HAP-1 (cell line): ENCODE measurements around the gene RBM10.

Experiments
- DNase-seq, 2 experiments: peaks; one replicate each; pipeline ENCODE4 v3.0.0-alpha.2; 2016 to 2020; ENCODE audit warnings: low spot score in 2 of 2
- H3K27me3 ChIP-seq: fragments of 250-450 bp; sonication (Bioruptor Pico); 2 replicates; pipeline ENCODE4 v1.5.1; 2020; ENCODE audit warnings: low read depth, mild to moderate bottlenecking, moderate library complexity
- H3K36me3 ChIP-seq: fragments of 250-450 bp; sonication (Bioruptor Pico); replicated peaks from 2 replicates; pipeline ENCODE4 v1.5.1; 2020; ENCODE audit warnings: mild to moderate bottlenecking
- H3K4me1 ChIP-seq: fragments of 250-450 bp; sonication (Bioruptor Pico); 2 replicates; pipeline ENCODE4 v1.5.1; 2020; ENCODE audit warnings: mild to moderate bottlenecking
- H3K4me3 ChIP-seq: fragments of 250-450 bp; sonication (Bioruptor Pico); 2 replicates; pipeline ENCODE4 v1.5.1; 2020; ENCODE audit warnings: mild to moderate bottlenecking, moderate library complexity
- H3K9me3 ChIP-seq: fragments of 250-450 bp; sonication (Bioruptor Pico); 2 replicates; pipeline ENCODE4 v1.5.1; 2020; ENCODE audit warnings: mild to moderate bottlenecking, moderate library complexity
- in situ Hi-C: fragments of 300-500 bp; cut with MboI; formaldehyde crosslinking; loops from 3 replicates; pipeline ENCODE4 v1.14.3; 2020; ENCODE audit warnings: low sequenced_read_pairs, inconsistent platforms, mixed read lengths

Gene RBM10

DNA sequence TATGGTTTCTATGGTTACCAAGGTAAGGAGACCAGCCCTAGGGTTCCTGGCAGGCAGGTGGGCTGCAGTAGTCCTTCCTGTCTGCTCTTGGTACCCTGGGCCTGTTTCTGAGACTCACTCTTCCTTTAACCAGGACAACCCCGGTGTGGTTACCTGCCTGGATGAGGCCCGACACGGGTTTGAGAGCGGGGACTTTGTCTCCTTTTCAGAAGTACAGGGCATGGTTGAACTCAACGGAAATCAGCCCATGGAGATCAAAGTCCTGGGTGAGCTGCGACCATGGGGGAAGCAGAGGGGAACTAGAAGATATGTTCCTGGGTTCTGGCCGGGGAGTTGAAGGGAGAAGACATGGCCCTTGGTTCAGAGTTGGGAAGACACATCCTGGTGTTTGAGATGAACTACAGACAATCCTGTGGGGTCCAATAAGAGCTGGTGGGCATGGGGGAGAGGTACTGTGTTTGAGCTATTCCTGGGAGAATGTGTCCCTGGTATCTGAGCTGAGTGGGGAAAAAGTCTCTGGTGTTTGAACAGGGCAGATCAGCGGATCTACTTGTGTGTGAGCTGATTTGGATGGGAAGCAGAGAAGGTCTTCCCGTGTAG lies 56.4 kb downstream of the RBM10 start:
- Histone ChIP-seq H3K4me1 (peaks cover 4% of the 10 kb centered on the region; the same call in 1 of the 2 replicates), H3K27me3 (no peaks in the 10 kb centered on the region), H3K36me3 (peaks cover 98% of the 10 kb centered on the region), H3K9me3 (no peaks in the 10 kb centered on the region), H3K4me3 (no peak overlapping the region)
- no peak for DNase-seq
- in situ Hi-C loops = no loop called here

DNA sequence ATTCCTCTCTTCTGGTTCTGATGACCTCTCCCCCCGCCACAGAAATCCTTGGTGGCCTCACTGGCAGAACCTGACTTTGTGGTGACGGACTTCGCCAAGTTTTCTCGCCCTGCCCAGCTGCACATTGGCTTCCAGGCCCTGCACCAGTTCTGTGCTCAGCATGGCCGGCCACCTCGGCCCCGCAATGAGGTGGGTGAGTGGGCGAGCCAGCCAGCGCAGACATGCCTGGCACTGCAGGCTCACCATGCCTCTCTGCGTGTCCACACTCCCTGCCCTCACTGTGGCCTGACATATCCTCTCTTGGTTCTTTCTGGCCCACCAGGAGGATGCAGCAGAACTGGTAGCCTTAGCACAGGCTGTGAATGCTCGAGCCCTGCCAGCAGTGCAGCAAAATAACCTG lies 57.3 kb downstream of the RBM10 start:
- H3K4me3 ChIP-seq = no peak overlapping the region
- in situ Hi-C loops = no loop called here
- peaks cover 98% of the 10 kb centered on the region for H3K36me3 ChIP-seq

DNA sequence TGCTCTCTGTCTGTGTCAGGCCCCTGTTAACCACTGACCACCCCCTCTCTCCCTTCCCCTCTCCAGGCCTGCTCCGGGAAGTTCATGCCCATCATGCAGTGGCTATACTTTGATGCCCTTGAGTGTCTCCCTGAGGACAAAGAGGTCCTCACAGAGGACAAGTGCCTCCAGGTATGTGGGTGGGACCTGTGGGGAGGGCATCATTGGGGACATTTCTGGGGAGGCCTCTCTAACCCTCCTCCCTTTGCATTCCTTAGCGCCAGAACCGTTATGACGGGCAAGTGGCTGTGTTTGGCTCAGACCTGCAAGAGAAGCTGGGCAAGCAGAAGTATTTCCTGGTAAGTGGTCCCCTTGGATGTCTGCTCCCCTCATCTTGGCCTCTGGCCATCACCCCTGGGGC lies 57.9 kb downstream of the RBM10 start:
- Histone ChIP-seq H3K36me3 (peaks cover 98% of the 10 kb centered on the region), H3K27me3 (no peaks in the 10 kb centered on the region), H3K4me1 (no peaks in the 10 kb centered on the region), H3K4me3 (no peak overlapping the region), H3K9me3 (no peaks in the 10 kb centered on the region)
- DNase-seq = no peak
- in situ Hi-C loops = no loop called here

More for the DNA sequence above, 57.3 kb downstream of the RBM10 start:
- Histone ChIP-seq H3K9me3 (no peaks in the 10 kb centered on the region), H3K4me1 (no peaks in the 10 kb centered on the region), H3K27me3 (no peaks in the 10 kb centered on the region)
- DNase-seq = no peak

DNA sequence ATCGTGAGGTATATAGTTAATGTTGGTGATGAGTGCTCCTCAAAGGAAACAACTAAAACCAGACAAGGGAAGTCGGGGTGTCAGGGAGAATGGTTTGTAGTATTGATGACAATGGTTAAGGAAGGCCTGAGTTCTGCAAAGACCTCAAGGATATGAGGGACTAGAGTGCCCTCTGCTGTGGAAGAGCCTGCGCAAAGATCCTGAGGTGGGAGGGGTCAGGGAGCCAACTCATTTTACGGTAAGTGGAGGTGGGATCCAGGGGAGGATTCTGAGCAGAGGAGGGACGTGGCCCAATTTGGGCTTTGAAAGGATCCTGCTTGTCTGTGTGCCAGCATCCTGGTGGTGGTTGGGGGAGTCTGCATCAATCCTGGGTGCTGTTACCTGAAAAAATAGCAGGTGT lies 59.9 kb downstream of the RBM10 start:
- Histone ChIP-seq H3K4me1 (no peaks in the 10 kb centered on the region), H3K36me3 (peaks cover 98% of the 10 kb centered on the region), H3K27me3 (no peaks in the 10 kb centered on the region), H3K9me3 (no peaks in the 10 kb centered on the region), H3K4me3 (no peak overlapping the region)
- no peak for DNase-seq
- in situ Hi-C loops = no loop called here

DNA sequence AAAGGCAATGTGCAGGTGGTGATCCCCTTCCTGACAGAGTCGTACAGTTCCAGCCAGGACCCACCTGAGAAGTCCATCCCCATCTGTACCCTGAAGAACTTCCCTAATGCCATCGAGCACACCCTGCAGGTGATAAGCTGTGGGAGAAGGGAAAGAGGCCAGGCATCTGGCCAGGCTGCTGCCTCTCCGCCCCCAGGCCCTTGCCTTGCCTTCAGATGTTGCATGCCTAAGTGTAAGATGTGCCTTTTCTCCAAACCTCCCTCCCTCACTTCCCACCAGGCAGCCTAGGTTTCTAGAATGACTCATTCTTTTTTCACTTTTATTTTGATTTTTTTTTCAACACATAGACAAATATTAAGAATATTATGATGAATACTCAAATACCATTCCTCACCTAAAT lies 61.3 kb downstream of the RBM10 start:
- Histone ChIP-seq H3K4me3 (no peak overlapping the region), H3K36me3 (peaks cover 98% of the 10 kb centered on the region), H3K27me3 (no peaks in the 10 kb centered on the region), H3K9me3 (no peaks in the 10 kb centered on the region), H3K4me1 (no peaks in the 10 kb centered on the region)
- no peak for DNase-seq
- in situ Hi-C loops = no loop called here

DNA sequence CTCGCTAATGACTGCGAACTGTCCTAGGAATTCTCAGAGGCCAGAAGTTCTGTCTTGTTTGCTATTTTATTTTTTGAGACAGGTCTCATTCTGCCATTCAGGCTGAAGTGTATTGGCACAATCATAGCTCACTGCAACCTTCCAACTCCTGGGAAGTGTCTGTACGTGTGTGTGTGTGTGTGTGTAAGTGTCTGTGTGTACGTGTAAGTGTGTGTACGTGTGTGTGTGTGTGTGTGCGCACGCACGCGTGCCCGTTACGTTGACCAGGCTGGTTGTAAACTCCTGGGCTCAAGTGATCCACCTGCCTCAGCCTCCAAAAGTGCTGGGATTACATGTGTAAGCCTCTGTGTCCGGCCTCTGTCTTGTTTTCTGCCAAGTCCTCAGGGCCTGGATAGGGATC lies 63.1 kb downstream of the RBM10 start:
- no peaks in the 10 kb centered on the region for H3K4me1 ChIP-seq
- in situ Hi-C loops = no loop called here
- H3K36me3 ChIP-seq = peaks cover 98% of the 10 kb centered on the region
- DNase-seq = no peak
- no peaks in the 10 kb centered on the region for H3K27me3 ChIP-seq
- H3K9me3 ChIP-seq = no peaks in the 10 kb centered on the region
- no peak overlapping the region for H3K4me3 ChIP-seq

DNA sequence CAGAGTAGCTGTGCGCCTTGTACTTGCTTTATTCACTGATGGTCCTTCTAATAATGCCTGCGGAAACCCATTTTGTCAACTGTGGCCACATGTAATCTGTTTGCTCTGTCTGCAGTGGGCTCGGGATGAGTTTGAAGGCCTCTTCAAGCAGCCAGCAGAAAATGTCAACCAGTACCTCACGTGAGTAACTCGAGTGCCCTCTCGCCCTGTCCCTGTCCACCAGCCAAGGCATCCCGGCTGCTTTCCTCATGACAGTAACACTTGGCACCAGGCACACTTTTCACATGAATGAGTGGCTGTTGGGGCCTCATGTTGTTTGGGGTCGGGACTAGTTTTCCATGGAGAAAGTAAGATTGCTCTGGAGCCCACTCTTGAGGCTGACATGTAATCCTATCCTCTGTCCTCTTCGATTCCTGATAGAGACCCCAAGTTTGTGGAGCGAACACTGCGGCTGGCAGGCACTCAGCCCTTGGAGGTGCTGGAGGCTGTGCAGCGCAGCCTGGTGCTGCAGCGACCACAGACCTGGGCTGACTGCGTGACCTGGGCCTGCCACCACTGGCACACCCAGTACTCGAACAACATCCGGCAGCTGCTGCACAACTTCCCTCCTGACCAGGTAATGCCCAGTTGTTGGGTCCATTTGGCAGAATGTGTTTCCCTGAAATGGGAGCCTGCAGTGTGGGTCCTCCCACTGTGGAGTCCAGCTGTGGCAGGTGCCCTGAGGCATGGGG lies 64.7 kb downstream of the RBM10 start:
- in situ Hi-C loops = loop anchor here (10.0 kb wide), 1 partner anchor 445 kb away; the partner anchor contains the start of genes ELK1 and UXT
- Histone ChIP-seq H3K36me3 (peaks cover 100% of the 10 kb centered on the region), H3K27me3 (no peaks in the 10 kb centered on the region), H3K9me3 (no peaks in the 10 kb centered on the region), H3K4me1 (no peaks in the 10 kb centered on the region), H3K4me3 (no peak overlapping the region)
- DNase-seq = no peak

DNA sequence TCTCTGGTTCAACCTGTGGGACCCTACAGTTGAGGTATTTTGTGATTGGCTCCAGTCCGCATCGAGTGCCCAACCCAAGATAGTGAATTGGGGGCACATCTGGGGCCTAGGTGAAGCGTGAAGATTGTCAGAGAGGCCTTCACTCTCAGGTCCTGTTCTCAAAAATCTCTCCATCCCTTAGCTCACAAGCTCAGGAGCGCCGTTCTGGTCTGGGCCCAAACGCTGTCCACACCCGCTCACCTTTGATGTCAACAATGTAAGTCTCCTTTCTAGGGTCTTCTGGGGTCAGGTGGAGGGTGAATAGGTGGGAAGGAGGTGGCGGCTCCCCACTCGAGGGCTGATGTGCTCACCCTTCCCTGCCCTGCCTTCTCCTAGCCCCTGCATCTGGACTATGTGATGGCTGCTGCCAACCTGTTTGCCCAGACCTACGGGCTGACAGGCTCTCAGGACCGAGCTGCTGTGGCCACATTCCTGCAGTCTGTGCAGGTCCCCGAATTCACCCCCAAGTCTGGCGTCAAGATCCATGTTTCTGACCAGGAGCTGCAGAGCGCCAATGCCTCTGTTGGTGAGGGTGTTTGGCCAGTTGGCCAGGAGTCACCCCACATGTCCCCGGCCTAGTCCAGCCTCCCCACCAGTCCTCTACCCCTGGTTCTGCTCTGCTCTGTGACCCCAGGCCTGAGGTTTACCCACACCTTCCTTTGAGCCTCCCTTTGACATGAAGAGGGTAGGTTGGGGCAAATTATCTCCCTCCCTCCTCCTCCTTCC lies 65.8 kb downstream of the RBM10 start:
- Histone ChIP-seq H3K4me1 (no peaks in the 10 kb centered on the region), H3K9me3 (no peaks in the 10 kb centered on the region), H3K4me3 (no peak overlapping the region), H3K27me3 (no peaks in the 10 kb centered on the region), H3K36me3 (peaks cover 100% of the 10 kb centered on the region)
- no peak for DNase-seq
- in situ Hi-C loops = loop anchor here (10.0 kb wide), 1 partner anchor 444 kb away; the partner anchor contains the start of genes ELK1 and UXT

DNA sequence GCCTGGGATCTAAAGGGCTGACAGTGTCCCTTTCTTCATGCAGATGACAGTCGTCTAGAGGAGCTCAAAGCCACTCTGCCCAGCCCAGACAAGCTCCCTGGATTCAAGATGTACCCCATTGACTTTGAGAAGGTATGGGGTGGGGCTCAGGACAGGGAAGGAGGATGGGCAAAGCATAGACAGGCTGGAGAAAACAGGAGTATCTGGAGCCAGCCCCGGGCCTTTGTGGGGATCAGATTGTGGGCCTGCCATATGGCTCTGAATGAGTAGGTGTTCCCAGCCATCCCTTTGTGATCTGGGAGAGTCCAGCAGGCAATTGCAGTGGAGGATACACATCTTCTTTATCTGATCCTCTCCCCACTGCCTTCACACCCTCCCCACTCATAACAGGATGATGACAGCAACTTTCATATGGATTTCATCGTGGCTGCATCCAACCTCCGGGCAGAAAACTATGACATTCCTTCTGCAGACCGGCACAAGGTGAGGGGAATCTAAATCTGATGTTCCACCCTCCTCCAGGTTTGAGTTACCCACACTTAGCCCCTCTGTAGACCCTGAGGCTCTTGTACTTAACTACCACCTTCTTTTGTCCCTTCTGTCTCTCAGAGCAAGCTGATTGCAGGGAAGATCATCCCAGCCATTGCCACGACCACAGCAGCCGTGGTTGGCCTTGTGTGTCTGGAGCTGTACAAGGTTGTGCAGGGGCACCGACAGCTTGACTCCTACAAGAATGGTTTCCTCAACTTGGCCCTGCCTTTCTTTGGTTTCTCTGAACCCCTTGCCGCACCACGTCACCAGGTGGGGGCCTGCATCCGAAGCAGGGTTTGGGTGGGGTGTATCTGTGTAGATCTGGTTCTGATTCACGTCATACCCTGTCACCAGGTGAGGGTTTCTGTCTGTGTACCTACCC lies 67.6 kb downstream of the RBM10 start:
- DNase-seq = no peak
- H3K4me3 ChIP-seq = no peak overlapping the region
- no peaks in the 10 kb centered on the region for H3K9me3 ChIP-seq
- H3K27me3 ChIP-seq = no peaks in the 10 kb centered on the region
- peaks cover 94% of the 10 kb centered on the region for H3K36me3 ChIP-seq
- in situ Hi-C loops = loop anchor here (10.0 kb wide), 1 partner anchor 442 kb away; the partner anchor contains the start of genes ELK1 and UXT
- peaks cover 10% of the 10 kb centered on the region for H3K4me1 ChIP-seq

DNA sequence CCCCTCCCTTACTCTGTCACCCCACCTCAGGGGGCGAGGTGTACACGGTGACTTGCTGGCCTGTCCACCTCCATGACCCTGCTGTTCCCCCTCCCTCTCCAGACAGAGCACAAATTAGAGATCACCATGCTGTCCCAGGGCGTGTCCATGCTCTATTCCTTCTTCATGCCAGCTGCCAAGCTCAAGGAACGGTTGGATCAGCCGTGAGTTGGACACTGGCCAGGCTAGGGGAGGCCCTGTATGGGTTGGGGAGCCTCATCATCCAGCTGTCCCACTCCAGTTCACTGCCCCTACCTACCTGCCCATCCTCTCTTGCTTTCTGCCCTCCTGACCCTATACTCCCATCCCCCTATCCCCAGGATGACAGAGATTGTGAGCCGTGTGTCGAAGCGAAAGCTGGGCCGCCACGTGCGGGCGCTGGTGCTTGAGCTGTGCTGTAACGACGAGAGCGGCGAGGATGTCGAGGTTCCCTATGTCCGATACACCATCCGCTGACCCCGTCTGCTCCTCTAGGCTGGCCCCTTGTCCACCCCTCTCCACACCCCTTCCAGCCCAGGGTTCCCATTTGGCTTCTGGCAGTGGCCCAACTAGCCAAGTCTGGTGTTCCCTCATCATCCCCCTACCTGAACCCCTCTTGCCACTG lies 69.5 kb downstream of the RBM10 start:
- Histone ChIP-seq H3K36me3 (peaks cover 84% of the 10 kb centered on the region), H3K9me3 (no peaks in the 10 kb centered on the region), H3K4me1 (peaks cover 10% of the 10 kb centered on the region), H3K4me3 (no peak overlapping the region), H3K27me3 (no peaks in the 10 kb centered on the region)
- in situ Hi-C loops = loop anchor here (10.0 kb wide), 1 partner anchor 440 kb away; the partner anchor contains the start of genes ELK1 and UXT
- DNase-seq = no peak

DNA sequence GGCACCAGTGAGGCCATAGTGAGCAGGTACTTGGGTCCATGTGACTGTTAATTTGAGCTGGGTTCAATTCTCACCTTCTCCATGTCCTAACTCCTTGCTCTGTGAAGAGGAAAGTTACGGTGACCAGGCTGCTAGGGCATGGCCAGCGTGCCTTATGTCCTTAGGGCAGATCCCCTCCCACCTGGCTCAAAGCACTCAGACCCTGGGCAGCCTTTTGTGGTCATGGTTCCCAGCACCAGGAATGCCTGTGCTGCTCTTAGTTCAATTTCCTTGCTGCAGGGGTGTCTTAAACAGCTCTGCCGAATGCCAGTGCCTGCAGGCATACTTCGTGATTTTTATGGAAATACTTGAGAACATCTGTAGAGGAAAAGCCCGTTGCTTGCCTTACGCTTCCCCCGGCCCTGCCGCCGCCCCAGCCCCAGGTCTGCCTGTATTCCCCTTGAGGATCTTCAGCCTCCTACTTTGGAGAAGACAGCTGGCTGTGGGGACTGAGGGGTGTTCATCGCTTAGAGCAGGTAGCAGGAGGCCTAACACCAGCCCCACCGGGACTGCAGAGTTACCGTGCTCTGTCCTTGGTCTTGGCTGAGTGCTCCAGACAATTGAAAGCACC lies 70.4 kb downstream of the RBM10 start:
- H3K4me1 ChIP-seq = peaks cover 10% of the 10 kb centered on the region
- in situ Hi-C loops = loop anchor here (10.0 kb wide), 1 partner anchor 439 kb away; the partner anchor contains the start of genes ELK1 and UXT
- H3K27me3 ChIP-seq = no peaks in the 10 kb centered on the region
- H3K36me3 ChIP-seq = peaks cover 76% of the 10 kb centered on the region
- H3K9me3 ChIP-seq = no peaks in the 10 kb centered on the region
- no peak overlapping the region for H3K4me3 ChIP-seq
- DNase-seq = no peak

DNA sequence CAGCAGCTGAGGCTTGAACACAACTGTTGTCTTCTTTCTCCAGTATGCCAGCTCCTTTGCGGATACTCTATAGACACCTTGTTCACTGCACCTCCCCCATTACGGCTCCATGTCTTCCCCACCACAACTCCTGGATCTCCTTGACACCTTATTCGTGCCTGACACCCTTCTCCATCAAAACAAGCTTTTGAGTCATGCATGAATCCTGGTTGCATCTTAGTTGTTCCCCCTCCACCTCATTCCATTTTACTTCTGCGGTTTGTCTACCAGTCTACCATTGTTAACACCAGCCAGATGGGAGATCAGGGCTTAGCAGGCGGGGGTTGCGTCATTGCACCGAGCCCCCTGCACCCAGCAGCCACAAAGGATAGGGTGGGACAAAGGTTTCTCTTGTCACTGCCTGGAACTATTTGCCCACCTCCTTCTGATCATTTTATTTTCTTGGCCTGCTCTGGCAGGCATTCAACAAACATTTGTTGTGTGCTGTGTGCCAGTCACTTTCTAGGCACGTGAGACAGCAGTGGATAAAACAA lies 71.4 kb downstream of the RBM10 start:
- no peaks in the 10 kb centered on the region for H3K27me3 ChIP-seq
- no peak for DNase-seq
- peaks cover 10% of the 10 kb centered on the region for H3K4me1 ChIP-seq
- no peaks in the 10 kb centered on the region for H3K9me3 ChIP-seq
- peaks cover 76% of the 10 kb centered on the region for H3K36me3 ChIP-seq
- H3K4me3 ChIP-seq = no peak overlapping the region
- in situ Hi-C loops = loop anchor here (10.0 kb wide), 1 partner anchor 438 kb away; the partner anchor contains the start of genes ELK1 and UXT
